K562 (cell line): ENCODE results near the gene ZW10. TPM values are rescaled to one million over a fixed set of nuclear protein-coding genes. Genes with fewer than 3 reads are reported as not detected.

Source experiments
- ATAC-seq: fragments of 200-7000 bp; cut with Tn5 transposase; 3 replicates; pipeline ENCODE4 v1.9.1; 2020; ENCODE audit warnings: moderate library complexity
- BruUV-seq: library from RNA; stranded (reverse); fragments of 400-500 nt; replicated peaks from 2 replicates; lab custom pipeline; 2021; lab: Mats Ljungman, UMichigan
- CTCF ChIA-PET: fragments of 300-600 bp; formaldehyde crosslinking; extraction: SDS; loops from one replicate; lab custom pipeline; 2021; ENCODE audit warnings: low intra/inter-chr PET ratio; lab: Yijun Ruan, JAX
- POLR2A ChIA-PET: fragments of 300-600, 350-650 bp; sonication (Branson Sonifier 250); formaldehyde crosslinking; extraction: SDS; loops from one replicate; lab custom pipeline; 2021; ENCODE audit warnings: antibody characterized with exemption, inconsistent platforms; lab: Yijun Ruan, JAX
- DNase-seq, 4 experiments: peaks; one replicate each; pipeline versions ENCODE4 v3.0.0 to v3.0.0-alpha.2; 2011 to 2018; ENCODE audit warnings: low spot score in 3 of 4, mixed read lengths in 3 of 4; ENCODE audit errors: extremely low read depth in 1 of 4
- FAIRE-seq: peaks from 2 replicates; lab custom pipeline; 2011; peaks lifted over from hg19 to GRCh38; lab: Jason Lieb, UNC
- H2AFZ ChIP-seq: 2 replicates; pipeline ENCODE4 v1.6.0; 2011; ENCODE audit warnings: low read depth, low read length, control low read depth, inconsistent platforms
- H3K27ac ChIP-seq: fragments of 200-600 bp; 3 replicates; pipeline ENCODE4 v1.8.0; 2011; ENCODE audit warnings: low read depth, mild to moderate bottlenecking, control low read depth, inconsistent platforms, low read length, moderate library complexity, mixed read lengths; ENCODE audit errors: extremely low read depth
- H3K27me3 ChIP-seq, 2 experiments: fragments of 300-600 bp in 1 of 2; 2 replicates in 1 of 2; 3 replicates in 1 of 2; pipeline versions ENCODE4 v1.6.0 to v1.8.0; 2011; ENCODE audit warnings: inconsistent platforms in 2 of 2, low read length in 2 of 2, mild to moderate bottlenecking in 1 of 2, mixed read lengths in 1 of 2, moderate library complexity in 1 of 2; ENCODE audit not compliant: control insufficient read depth in 2 of 2, insufficient read depth in 2 of 2
- H3K36me3 ChIP-seq: fragments of 300-600 bp; 3 replicates; pipeline ENCODE4 v1.8.0; 2011; ENCODE audit warnings: mild to moderate bottlenecking, low read length, inconsistent platforms; ENCODE audit not compliant: control insufficient read depth, insufficient read depth
- H3K4me1 ChIP-seq, 2 experiments: fragments of 200-600 bp in 1 of 2; replicated peaks in 1 of 2; 2 replicates in 1 of 2; 3 replicates in 1 of 2; pipeline versions ENCODE4 v1.5.1 to v1.8.0; 2011; ENCODE audit warnings: inconsistent platforms in 2 of 2, low read length in 2 of 2, mild to moderate bottlenecking in 1 of 2, mixed read lengths in 1 of 2, moderate library complexity in 1 of 2; ENCODE audit not compliant: control insufficient read depth in 2 of 2, insufficient read depth in 2 of 2
- H3K4me2 ChIP-seq: 2 replicates; pipeline ENCODE4 v1.6.1; 2011; ENCODE audit warnings: low read length, control low read depth, inconsistent platforms, mixed read lengths; ENCODE audit not compliant: insufficient read depth
- H3K4me3 ChIP-seq: fragments of 200-600 bp; sonication (generic), shearing (Covaris generic); 2 replicates; pipeline ENCODE4 v1.5.1; 2016; ENCODE audit warnings: control low read depth, inconsistent platforms
- H3K79me2 ChIP-seq: fragments of 200-600 bp; 3 replicates; pipeline ENCODE4 v1.8.0; 2011; ENCODE audit warnings: low read length, inconsistent platforms; ENCODE audit not compliant: control insufficient read depth, insufficient read depth
- H3K9ac ChIP-seq, 2 experiments: 2 replicates each; pipeline versions ENCODE4 v1.6.0 to v1.6.1; 2011; ENCODE audit warnings: low read depth in 2 of 2, low read length in 2 of 2, control low read depth in 1 of 2, inconsistent platforms in 1 of 2, mild to moderate bottlenecking in 1 of 2, mixed read lengths in 1 of 2; ENCODE audit not compliant: insufficient read depth in 1 of 2
- H3K9me1 ChIP-seq: one replicate; pipeline ENCODE4 v1.6.0; 2011; ENCODE audit warnings: inconsistent platforms, mild to moderate bottlenecking, low read length, moderate library complexity; ENCODE audit not compliant: control insufficient read depth, insufficient read depth
- H3K9me3 ChIP-seq: replicated peaks from 2 replicates; pipeline ENCODE4 v1.5.1; 2011; ENCODE audit warnings: low read depth, low read length, inconsistent platforms; ENCODE audit not compliant: control insufficient read depth, insufficient read depth
- H4K20me1 ChIP-seq: replicated peaks from 2 replicates; pipeline ENCODE4 v1.6.1; 2011; ENCODE audit warnings: low read length, inconsistent platforms, mixed read lengths; ENCODE audit not compliant: control insufficient read depth, insufficient read depth
- CBX3 ChIP-seq, 2 experiments: IDR thresholded peaks; 1 replicate in 1 of 2; 2 replicates in 1 of 2; pipeline ENCODE4 v1.6.1; 2012; ENCODE audit warnings: inconsistent platforms in 2 of 2, low read length in 2 of 2, borderline replicate concordance in 1 of 2, control low read depth in 1 of 2
- CXXC5 ChIP-seq: fragments of 250-450 bp; sonication (Bioruptor Pico); IDR thresholded peaks from 2 replicates; pipeline ENCODE4 v1.8.0; 2022; ENCODE audit warnings: inconsistent platforms, mild to moderate bottlenecking, moderate library complexity
- KLF1 ChIP-seq: fragments of 450-650 bp; IDR thresholded peaks from 2 replicates; pipeline ENCODE4 v1.6.1; 2016; ENCODE audit warnings: missing genetic modification characterization, missing compliant biosample characterization
- NONO ChIP-seq, 2 experiments: fragments of 200-400 bp in 1 of 2; fragments of 450-650 bp in 1 of 2; formaldehyde crosslinking in 1 of 2; IDR thresholded peaks; 2 replicates each; pipeline ENCODE4 v1.6.1; 2017; ENCODE audit warnings: low read depth in 2 of 2, mild to moderate bottlenecking in 2 of 2, moderate library complexity in 2 of 2, low read length in 1 of 2
- POLR2B ChIP-seq: fragments of 450-650 bp; IDR thresholded peaks from 2 replicates; pipeline ENCODE4 v1.6.1; 2018; ENCODE audit warnings: low read depth; ENCODE audit not compliant: partially characterized antibody
- RFX7 ChIP-seq: fragments of 250-450 bp; sonication (Bioruptor Pico); IDR thresholded peaks from 2 replicates; pipeline ENCODE4 v1.5.1; 2021; ENCODE audit warnings: mild to moderate bottlenecking
- ZBTB17 ChIP-seq: fragments of 450-650 bp; formaldehyde crosslinking; IDR thresholded peaks from 2 replicates; pipeline ENCODE4 v1.4.0; 2020; ENCODE audit warnings: mild to moderate bottlenecking
- ZNF507 ChIP-seq: conservative IDR thresholded peaks from 2 replicates; pipeline ENCODE4 v1.6.1; 2017; ENCODE audit warnings: missing genetic modification characterization, missing compliant biosample characterization
- ZNF785 ChIP-seq: fragments of 250-450 bp; sonication (Bioruptor Pico); IDR thresholded peaks from 2 replicates; pipeline ENCODE4 v1.4.0; 2020; ENCODE audit warnings: mild to moderate bottlenecking
- WGBS: fragments of 100-300 bp; shearing (Covaris generic); methylation state at CpG from one replicate; pipeline ENCODE4 v1.1.6; 2016; ENCODE audit warnings: low coverage, mixed read lengths; ENCODE audit not compliant: insufficient coverage; ENCODE audit errors: missing lambda C conversion rate; 5-methylcytosine and 5-hydroxymethylcytosine counted together
- in situ Hi-C: fragments of 300-500 bp; cut with MboI; formaldehyde crosslinking; loops from 4 replicates; pipeline ENCODE4 v1.15.0; 2018; ENCODE audit warnings: inconsistent platforms, mixed read lengths
- intact Hi-C: fragments of 100-400 bp; cut with micrococcal nuclease; formaldehyde crosslinking; loops from 2 replicates; pipeline ENCODE4 v1.14.2; 2022
- polyA plus RNA-seq, 8 experiments: library from polyadenylated mRNA; depleted of rRNA in 4 of 8; stranded (reverse) in 5 of 8; unstranded in 3 of 8; fragments of >200 nt; fragmentation: Nextera tagmentation in 2 of 8; fragmentation: Illumina TruSeq in 1 of 8; extraction: Ambion mirVana in 2 of 8; extraction: Trizol in 1 of 8; gene quantifications; 2 replicates each; pipeline versions ENCODE4 v1.2.1 to v1.2.3, GENCODE V29; 2011 to 2014; ENCODE audit warnings: inconsistent platforms in 1 of 8, missing spikeins in 1 of 8
- total RNA-seq, 7 experiments: library from RNA; depleted of rRNA in 6 of 7; stranded (reverse); fragments of >200 nt in 6 of 7; fragmentation: Illumina TruSeq in 2 of 7; extraction: Trizol in 2 of 7; gene quantifications; 2 replicates each; pipeline versions ENCODE4 v1.2.1 to v1.2.3, GENCODE V29; 2011 to 2021; ENCODE audit warnings: low replicate concordance in 1 of 7
- TF ChIP-seq, protein P1 (sequence below), 2 experiments: fragments of 450-650 bp in 1 of 2; sonication (generic) in 1 of 2; formaldehyde crosslinking in 1 of 2; IDR thresholded peaks in 1 of 2; conservative IDR thresholded peaks in 1 of 2; 2 replicates each; pipeline versions ENCODE4 v1.6.1 to v1.8.1; 2016 to 2023; ENCODE audit warnings: mild to moderate bottlenecking in 2 of 2, moderate library complexity in 2 of 2, inconsistent platforms in 1 of 2, missing genetic modification reagents in 1 of 2
- TF ChIP-seq, protein P2 (sequence below): fragments of 250-450 bp; sonication (Bioruptor Pico); IDR thresholded peaks from 2 replicates; pipeline ENCODE4 v1.4.0; 2020; ENCODE audit warnings: mild to moderate bottlenecking, moderate library complexity

The ZW10 gene
- total and polyA plus RNA-seq, 9 of the 15 experiments (the other 6 are each of a cell fraction or from before 2014, with no cell fraction given), result 9.4 to 37.7 (median 25.0) TPM

DNA sequence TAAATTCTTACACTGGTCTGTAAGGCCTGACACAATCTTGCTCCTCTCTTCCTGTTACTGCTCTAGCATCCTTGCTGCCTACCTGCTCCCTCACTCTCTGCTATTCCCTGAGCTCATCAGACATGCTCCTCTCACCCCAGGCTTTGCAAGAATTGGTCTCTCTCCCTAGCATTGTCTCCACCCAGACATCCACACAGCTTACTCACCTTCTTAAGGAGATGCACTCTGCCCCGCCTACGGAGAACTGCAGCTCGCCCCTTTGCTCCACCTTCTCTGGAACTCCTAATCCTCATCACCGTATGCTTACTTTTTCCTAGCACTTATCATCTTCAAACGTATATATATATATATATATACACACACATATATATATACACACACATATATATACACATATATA, 44.0 kb downstream of the ZW10 start:
- POLR2A ChIA-PET, result interaction anchor here (1.1 kb wide), 1 partner anchor 299 kb away, joined by 3 read pairs; no protein-coding TSS in a partner anchor
- no peak for FAIRE-seq
- in situ Hi-C loops, result no loop called here
- peak; percentile 26; the same call in 1 of the 3 replicates for ATAC-seq
- Histone ChIP-seq H3K27ac (no peak overlapping the region), H3K9me3 (no peaks in the 10 kb centered on the region), H3K79me2 (no peaks in the 10 kb centered on the region), H4K20me1 (no peaks in the 10 kb centered on the region), H3K9me1 (no peaks in the 10 kb centered on the region), H3K27me3 (no peaks in the 10 kb centered on the region), H2AFZ (no peak overlapping the region), H3K36me3 (peaks cover 19% of the 10 kb centered on the region; the same call in 2 of the 3 replicates), H3K4me1 (peaks cover 7 to 19% of the 10 kb centered on the region in 2 experiments; a peak in 4 of 5 replicates)
- CTCF ChIA-PET, result interaction anchor here (2.1 kb wide), 1 partner anchor 142 kb away, joined by 15 read pairs; no protein-coding TSS in a partner anchor
- no peak for DNase-seq
- no TSS peak for BruUV-seq
- 58% methylated on average over 5 of the region's 5 CpGs for WGBS
- TF ChIP-seq, protein P1, sequence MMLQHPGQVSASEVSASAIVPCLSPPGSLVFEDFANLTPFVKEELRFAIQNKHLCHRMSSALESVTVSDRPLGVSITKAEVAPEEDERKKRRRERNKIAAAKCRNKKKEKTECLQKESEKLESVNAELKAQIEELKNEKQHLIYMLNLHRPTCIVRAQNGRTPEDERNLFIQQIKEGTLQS (IDR thresholded peaks at IDR 0.05), result no peak
- TF ChIP-seq, protein P1 (CRISPR knock-in tag; conservative IDR thresholded peaks at IDR 0.05), result no peak
- no peak for TF ChIP-seq NONO (IDR thresholded peaks at IDR 0.05; ENCODE audit: low read depth in 2 of 2, low read length in 1 of 2)
- TF ChIP-seq, all 486 proteins: peak for 0
- H3K4me3 ChIP-seq, result no peak overlapping the region
- H3K4me2 ChIP-seq, result no peak overlapping the region
- H3K9ac ChIP-seq, result no peak overlapping the region
- intact Hi-C loops, result no loop called here

DNA sequence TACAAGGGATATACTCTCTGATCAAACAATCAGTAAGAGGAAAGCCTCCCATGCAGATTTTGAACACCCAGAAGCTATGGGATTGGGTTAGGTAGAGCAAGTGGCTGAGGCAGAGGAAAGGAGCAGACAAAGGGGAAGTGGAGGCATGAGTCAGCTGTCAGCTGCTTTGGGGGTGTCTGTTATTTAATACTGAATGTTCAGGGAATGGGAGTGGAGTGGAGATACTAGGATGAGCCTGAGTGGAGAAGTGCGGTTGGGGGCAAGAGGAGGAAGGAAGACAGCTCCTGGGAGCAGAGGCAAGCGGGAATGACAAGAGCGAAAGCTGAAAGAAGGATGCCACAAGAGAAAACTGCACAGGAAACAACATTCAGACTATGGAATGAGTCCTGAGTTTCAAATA, 44.7 kb downstream of the ZW10 start:
- ATAC-seq, result no peak
- Histone ChIP-seq H3K9me1 (no peaks in the 10 kb centered on the region), H4K20me1 (no peaks in the 10 kb centered on the region), H3K36me3 (peaks cover 13% of the 10 kb centered on the region; the same call in 2 of the 3 replicates), H3K27ac (no peak overlapping the region), H3K4me3 (no peak overlapping the region), H3K27me3 (no peaks in the 10 kb centered on the region), H3K9ac (peak overlapping the region in 1 of 2 experiments; percentile 13; a peak in 1 of 4 replicates), H3K4me2 (no peak overlapping the region), H3K9me3 (no peaks in the 10 kb centered on the region), H3K79me2 (no peaks in the 10 kb centered on the region), H2AFZ (peak overlapping the region; percentile 54), H3K4me1 (peaks cover 7 to 19% of the 10 kb centered on the region in 2 experiments; a peak in 4 of 5 replicates)
- intact Hi-C loops (no loop called here), in situ Hi-C loops (no loop called here)
- POLR2A ChIA-PET, result interaction anchor here (1.1 kb wide), 1 partner anchor 299 kb away, joined by 3 read pairs; no protein-coding TSS in a partner anchor
- CTCF ChIA-PET, result no interaction called here
- peak in 1 of 4 experiments; percentile 22 for DNase-seq
- BruUV-seq, result no TSS peak
- FAIRE-seq, result no peak
- 64% methylated on average over 3 of the region's 3 CpGs for WGBS
- TF ChIP-seq KLF1 (tag) (no peak), ZBTB17 (no peak), CBX3 (IDR thresholded peaks at IDR 0.05; ENCODE audit: borderline replicate concordance in 1 of 2, low read length in 2 of 2) (no peak), POLR2B (no peak), ZNF507 (tag) (no peak), RFX7 (CRISPR knock-in tag) (no peak), CXXC5 (CRISPR knock-in tag) (no peak), ZNF785 (CRISPR knock-in tag) (no peak)
- TF ChIP-seq, protein P2, sequence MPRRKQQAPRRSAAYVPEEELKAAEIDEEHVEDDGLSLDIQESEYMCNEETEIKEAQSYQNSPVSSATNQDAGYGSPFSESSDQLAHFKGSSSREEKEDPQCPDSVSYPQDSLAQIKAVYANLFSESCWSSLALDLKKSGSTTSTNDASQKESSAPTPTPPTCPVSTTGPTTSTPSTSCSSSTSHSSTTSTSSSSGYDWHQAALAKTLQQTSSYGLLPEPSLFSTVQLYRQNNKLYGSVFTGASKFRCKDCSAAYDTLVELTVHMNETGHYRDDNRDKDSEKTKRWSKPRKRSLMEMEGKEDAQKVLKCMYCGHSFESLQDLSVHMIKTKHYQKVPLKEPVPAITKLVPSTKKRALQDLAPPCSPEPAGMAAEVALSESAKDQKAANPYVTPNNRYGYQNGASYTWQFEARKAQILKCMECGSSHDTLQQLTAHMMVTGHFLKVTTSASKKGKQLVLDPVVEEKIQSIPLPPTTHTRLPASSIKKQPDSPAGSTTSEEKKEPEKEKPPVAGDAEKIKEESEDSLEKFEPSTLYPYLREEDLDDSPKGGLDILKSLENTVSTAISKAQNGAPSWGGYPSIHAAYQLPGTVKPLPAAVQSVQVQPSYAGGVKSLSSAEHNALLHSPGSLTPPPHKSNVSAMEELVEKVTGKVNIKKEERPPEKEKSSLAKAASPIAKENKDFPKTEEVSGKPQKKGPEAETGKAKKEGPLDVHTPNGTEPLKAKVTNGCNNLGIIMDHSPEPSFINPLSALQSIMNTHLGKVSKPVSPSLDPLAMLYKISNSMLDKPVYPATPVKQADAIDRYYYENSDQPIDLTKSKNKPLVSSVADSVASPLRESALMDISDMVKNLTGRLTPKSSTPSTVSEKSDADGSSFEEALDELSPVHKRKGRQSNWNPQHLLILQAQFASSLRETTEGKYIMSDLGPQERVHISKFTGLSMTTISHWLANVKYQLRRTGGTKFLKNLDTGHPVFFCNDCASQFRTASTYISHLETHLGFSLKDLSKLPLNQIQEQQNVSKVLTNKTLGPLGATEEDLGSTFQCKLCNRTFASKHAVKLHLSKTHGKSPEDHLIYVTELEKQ, result no peak
